GM19193 (cell line): ENCODE measurements around the gene TMEM271.

Experiments used
- POLR2A ChIP-seq: IDR thresholded peaks from 4 replicates; pipeline ENCODE4 v1.6.1; 2011; ENCODE audit not compliant: insufficient read depth, insufficient read length; ENCODE audit errors: extremely low read depth

TMEM271 gene

GRCh38 chr4:566508-567295 is 9.4 kb downstream of the TMEM271 start:
- no peak for TF ChIP-seq POLR2A

- no peak for TF ChIP-seq POLR2A
Observed at GRCh38 chr4:566035-566434, 10.1 kb downstream of the TMEM271 start.

- TF ChIP-seq POLR2A, result no peak
Observed at GRCh38 chr4:561426-561825, 14.7 kb downstream of the TMEM271 start.

- TF ChIP-seq POLR2A, result no peak
Observed at GRCh38 chr4:560731-561291, 15.3 kb downstream of the TMEM271 start.

- TF ChIP-seq POLR2A, result no peak
Observed at GRCh38 chr4:560061-560460, 16.0 kb downstream of the TMEM271 start.

- no peak for TF ChIP-seq POLR2A
Observed at GRCh38 chr4:555566-556275, 20.4 kb downstream of the TMEM271 start.

GRCh38 chr4:552019-552418 is 24.1 kb downstream of the TMEM271 start:
- TF ChIP-seq POLR2A, result no peak

GRCh38 chr4:548976-549375 is 27.1 kb downstream of the TMEM271 start:
- no peak for TF ChIP-seq POLR2A

GRCh38 chr4:545612-546011 is 30.5 kb downstream of the TMEM271 start:
- TF ChIP-seq POLR2A, result no peak

GRCh38 chr4:544386-545105 is 31.5 kb downstream of the TMEM271 start:
- no peak for TF ChIP-seq POLR2A

- TF ChIP-seq POLR2A, result no peak
Observed at GRCh38 chr4:541271-541670, 34.8 kb downstream of the TMEM271 start.

GRCh38 chr4:538542-539142 is 37.5 kb downstream of the TMEM271 start:
- no peak for TF ChIP-seq POLR2A

- TF ChIP-seq POLR2A, result no peak
Observed at GRCh38 chr4:537436-538264, 38.4 kb downstream of the TMEM271 start.
